ENCODE data around the gene CAMK2D. TPM values are rescaled to one million over a fixed set of nuclear protein-coding genes. Genes with fewer than 3 reads are reported as not detected.

The CAMK2D gene
- total RNA-seq, 1 experiment from 2014 or later = 7.1 TPM

DNA sequence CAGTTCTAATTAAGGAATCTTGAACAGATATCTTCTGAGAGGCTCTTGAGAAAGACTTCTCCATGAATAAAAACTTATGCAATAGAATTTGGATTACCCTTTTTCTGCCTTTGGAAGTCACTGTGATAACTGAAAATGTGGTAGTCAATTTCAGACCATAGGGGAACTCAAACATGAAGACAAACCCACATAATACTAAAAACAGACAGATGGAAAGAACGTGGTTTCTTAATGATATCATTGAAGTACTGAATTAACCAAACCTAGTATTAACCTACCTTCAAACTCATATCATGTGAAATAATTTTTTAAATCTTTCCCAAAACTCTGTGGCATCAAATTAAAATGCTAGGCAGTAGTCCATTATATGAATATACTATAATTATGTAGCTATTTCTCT is 153.5 kb downstream of the CAMK2D start:
- Histone ChIP-seq H3K9me2 (ENCODE audit: insufficient read depth) (no peaks in the 10 kb centered on the region), H3K4me2 (no peak overlapping the region), H2AFZ (no peak overlapping the region), H3K9me3 (ENCODE audit: insufficient read depth, low read depth) (no peaks in the 10 kb centered on the region), H3K36me3 (ENCODE audit: low read depth) (no peaks in the 10 kb centered on the region), H3K4me3 (no peak overlapping the region), H3F3A (ENCODE audit: insufficient read depth, low read depth) (no peaks in the 10 kb centered on the region), H3K4me1 (replicated peaks; ENCODE audit: insufficient read depth) (no peaks in the 10 kb centered on the region), H4K20me1 (ENCODE audit: insufficient read depth) (no peaks in the 10 kb centered on the region), H3K27me3 (ENCODE audit: insufficient read depth, low read depth) (no peaks in the 10 kb centered on the region), H3K79me2 (ENCODE audit: low read depth) (no peaks in the 10 kb centered on the region), H3K27ac (no peak overlapping the region)
- no TSS peak for BruUV-seq (replicated peaks)
- DNase-seq = no peak
- TF ChIP-seq EZH2 (IDR thresholded peaks at IDR 0.05; ENCODE audit: low read depth) = no peak
- TF ChIP-seq, protein P1, sequence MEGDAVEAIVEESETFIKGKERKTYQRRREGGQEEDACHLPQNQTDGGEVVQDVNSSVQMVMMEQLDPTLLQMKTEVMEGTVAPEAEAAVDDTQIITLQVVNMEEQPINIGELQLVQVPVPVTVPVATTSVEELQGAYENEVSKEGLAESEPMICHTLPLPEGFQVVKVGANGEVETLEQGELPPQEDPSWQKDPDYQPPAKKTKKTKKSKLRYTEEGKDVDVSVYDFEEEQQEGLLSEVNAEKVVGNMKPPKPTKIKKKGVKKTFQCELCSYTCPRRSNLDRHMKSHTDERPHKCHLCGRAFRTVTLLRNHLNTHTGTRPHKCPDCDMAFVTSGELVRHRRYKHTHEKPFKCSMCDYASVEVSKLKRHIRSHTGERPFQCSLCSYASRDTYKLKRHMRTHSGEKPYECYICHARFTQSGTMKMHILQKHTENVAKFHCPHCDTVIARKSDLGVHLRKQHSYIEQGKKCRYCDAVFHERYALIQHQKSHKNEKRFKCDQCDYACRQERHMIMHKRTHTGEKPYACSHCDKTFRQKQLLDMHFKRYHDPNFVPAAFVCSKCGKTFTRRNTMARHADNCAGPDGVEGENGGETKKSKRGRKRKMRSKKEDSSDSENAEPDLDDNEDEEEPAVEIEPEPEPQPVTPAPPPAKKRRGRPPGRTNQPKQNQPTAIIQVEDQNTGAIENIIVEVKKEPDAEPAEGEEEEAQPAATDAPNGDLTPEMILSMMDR (conservative IDR thresholded peaks at IDR 0.05) = no peak
- intact Hi-C loops (cut with micrococcal nuclease; ENCODE audit: unreplicated experiment) = no loop called here
- ChIA-PET CTCF (no interaction called here), POLR2A (ENCODE audit: unreplicated experiment) (no interaction called here)

- CTCF ChIA-PET = no interaction called here
- Histone ChIP-seq H3K36me3 (ENCODE audit: low read depth) (no peaks in the 10 kb centered on the region), H3K4me3 (no peak overlapping the region), H3K9me2 (ENCODE audit: insufficient read depth) (no peaks in the 10 kb centered on the region), H3F3A (ENCODE audit: insufficient read depth, low read depth) (no peaks in the 10 kb centered on the region), H3K4me1 (replicated peaks; ENCODE audit: insufficient read depth) (no peaks in the 10 kb centered on the region), H3K9me3 (ENCODE audit: insufficient read depth, low read depth) (no peaks in the 10 kb centered on the region), H4K20me1 (ENCODE audit: insufficient read depth) (no peaks in the 10 kb centered on the region), H2AFZ (no peak overlapping the region), H3K27ac (no peak overlapping the region), H3K27me3 (ENCODE audit: insufficient read depth, low read depth) (no peaks in the 10 kb centered on the region), H3K79me2 (ENCODE audit: low read depth) (no peaks in the 10 kb centered on the region), H3K4me2 (no peak overlapping the region)
- DNase-seq = no peak
- BruUV-seq (replicated peaks) = no TSS peak
- intact Hi-C loops (cut with micrococcal nuclease; ENCODE audit: unreplicated experiment) = no loop called here
- TF ChIP-seq, protein P1 (conservative IDR thresholded peaks at IDR 0.05) = no peak
- TF ChIP-seq EZH2 (IDR thresholded peaks at IDR 0.05; ENCODE audit: low read depth) = no peak
- POLR2A ChIA-PET (ENCODE audit: unreplicated experiment) = no interaction called here
These were observed 154.3 kb downstream of the CAMK2D start for GRCh38 chr4:113607147-113607720.

GRCh38 chr4:113604955-113605354 is 156.6 kb downstream of the CAMK2D start:
- Histone ChIP-seq H3K4me3 (no peak overlapping the region), H3K36me3 (ENCODE audit: low read depth) (no peaks in the 10 kb centered on the region), H3K9me2 (ENCODE audit: insufficient read depth) (no peaks in the 10 kb centered on the region; the same call in 1 of the 2 replicates), H4K20me1 (ENCODE audit: insufficient read depth) (no peaks in the 10 kb centered on the region), H3K4me1 (replicated peaks; ENCODE audit: insufficient read depth) (no peaks in the 10 kb centered on the region), H3K79me2 (ENCODE audit: low read depth) (no peaks in the 10 kb centered on the region), H3K4me2 (no peak overlapping the region), H3K9me3 (ENCODE audit: insufficient read depth, low read depth) (no peaks in the 10 kb centered on the region), H3K27me3 (ENCODE audit: insufficient read depth, low read depth) (no peaks in the 10 kb centered on the region), H2AFZ (no peak overlapping the region), H3K27ac (no peak overlapping the region), H3F3A (ENCODE audit: insufficient read depth, low read depth) (no peaks in the 10 kb centered on the region)
- intact Hi-C loops (cut with micrococcal nuclease; ENCODE audit: unreplicated experiment) = no loop called here
- ChIA-PET CTCF (no interaction called here), POLR2A (ENCODE audit: unreplicated experiment) (no interaction called here)
- TF ChIP-seq EZH2 (IDR thresholded peaks at IDR 0.05; ENCODE audit: low read depth) = no peak
- TF ChIP-seq, protein P1 (conservative IDR thresholded peaks at IDR 0.05) = no peak
- BruUV-seq (replicated peaks) = no TSS peak
- no peak for DNase-seq

All from PC-9 (cell line).